Fibroblast of lung (primary cell): Measurements from ENCODE around the gene SMOC2. TPM values are rescaled to one million over a fixed set of nuclear protein-coding genes. Genes with fewer than 3 reads are reported as not detected.

ENCODE experiments used
- DNase-seq, 2 donors: peaks; one replicate each; pipeline versions ENCODE4 v3.0.0 to v3.0.0-alpha.2; 2010; ENCODE audit warnings: low read depth in 2 of 2
- H2AFZ ChIP-seq: 2 replicates; pipeline ENCODE4 v1.5.1; 2012; ENCODE audit warnings: low read length, control low read depth, inconsistent platforms
- H3K27ac ChIP-seq: 2 replicates; pipeline ENCODE4 v1.5.1; 2011; ENCODE audit warnings: low read length, control low read depth; ENCODE audit not compliant: insufficient read depth
- H3K27me3 ChIP-seq: 2 replicates; pipeline ENCODE4 v1.5.1; 2011; ENCODE audit warnings: mild to moderate bottlenecking, low read length; ENCODE audit not compliant: control insufficient read depth, insufficient read depth
- H3K36me3 ChIP-seq: 2 replicates; pipeline ENCODE4 v1.5.1; 2011; ENCODE audit warnings: low read length; ENCODE audit not compliant: control insufficient read depth, insufficient read depth
- H3K4me1 ChIP-seq: 2 replicates; pipeline ENCODE4 v1.5.1; 2011; ENCODE audit warnings: low read length; ENCODE audit not compliant: control insufficient read depth, insufficient read depth; ENCODE audit errors: extremely low read depth
- H3K4me2 ChIP-seq: 2 replicates; pipeline ENCODE4 v1.5.1; 2011; ENCODE audit warnings: low read length, control low read depth; ENCODE audit not compliant: insufficient read depth; ENCODE audit errors: extremely low read depth
- H3K4me3 ChIP-seq, 4 experiments: fragments of 200-600 bp in 1 of 4; sonication (generic) in 1 of 4; replicated peaks in 1 of 4; 2 replicates each; pipeline ENCODE4 v1.5.1; 2011 to 2016; ENCODE audit warnings: low read length in 4 of 4, low read depth in 3 of 4, mild to moderate bottlenecking in 3 of 4, control low read depth in 2 of 4, inconsistent platforms in 1 of 4, mixed read lengths in 1 of 4; ENCODE audit not compliant: insufficient read depth in 1 of 4; ENCODE audit errors: control extremely low read depth in 1 of 4
- H3K79me2 ChIP-seq: 2 replicates; pipeline ENCODE4 v1.5.1; 2012; ENCODE audit warnings: mild to moderate bottlenecking, low read length, inconsistent platforms; ENCODE audit not compliant: control insufficient read depth, insufficient read depth
- H3K9ac ChIP-seq: 2 replicates; pipeline ENCODE4 v1.5.1; 2011; ENCODE audit warnings: mild to moderate bottlenecking, low read length, control low read depth; ENCODE audit not compliant: insufficient read depth
- H3K9me3 ChIP-seq: 2 replicates; pipeline ENCODE4 v1.5.1; 2012; ENCODE audit warnings: low read depth, low read length; ENCODE audit not compliant: control insufficient read depth, insufficient read depth
- H4K20me1 ChIP-seq: 2 replicates; pipeline ENCODE4 v1.5.1; 2011; ENCODE audit warnings: low read length; ENCODE audit not compliant: control insufficient read depth, insufficient read depth; ENCODE audit errors: extremely low read depth
- CTCF ChIP-seq, 2 donors: IDR thresholded peaks in 1 of 2; conservative IDR thresholded peaks in 1 of 2; 1 replicate in 1 of 2; 2 replicates in 1 of 2; pipeline ENCODE4 v1.5.1; 2011 to 2012; ENCODE audit warnings: low read length in 2 of 2, control low read depth in 1 of 2, inconsistent platforms in 1 of 2, low read depth in 1 of 2, mild to moderate bottlenecking in 1 of 2
- EZH2 ChIP-seq: IDR thresholded peaks from 2 replicates; pipeline ENCODE4 v1.5.1; 2012; ENCODE audit warnings: low read length, control low read depth, mild to moderate bottlenecking; ENCODE audit errors: missing control alignments
- polyA plus RNA-seq, 2 donors: library from polyadenylated mRNA; depleted of rRNA in 1 of 2; stranded (reverse) in 1 of 2; unstranded in 1 of 2; fragments of >200 nt; gene quantifications; 2 replicates each; pipeline ENCODE4 v1.2.1, GENCODE V29; 2011 to 2012; ENCODE audit warnings: missing spikeins in 1 of 2
- total RNA-seq: library from RNA; depleted of rRNA; stranded (reverse); fragments of >200 nt; gene quantifications from 2 replicates; pipeline ENCODE4 v1.2.1, GENCODE V29; 2014

The SMOC2 gene
- total and polyA plus RNA-seq, 2 donors (not counting 1 experiment from before 2014, with no cell fraction given), result not detected

GRCh38 chr6:168632694-168633093 is 191.7 kb downstream of the SMOC2 start:
- Histone ChIP-seq H3K27me3 (no peaks in the 10 kb centered on the region), H3K79me2 (no peaks in the 10 kb centered on the region), H3K27ac (no peak overlapping the region), H3K4me2 (no peak overlapping the region), H3K9me3 (no peaks in the 10 kb centered on the region), H4K20me1 (no peaks in the 10 kb centered on the region), H2AFZ (no peak overlapping the region), H3K4me1 (no peaks in the 10 kb centered on the region), H3K4me3 (no peak overlapping the region), H3K9ac (no peak overlapping the region), H3K36me3 (no peaks in the 10 kb centered on the region)
- DNase-seq, result no peak
- TF ChIP-seq CTCF (conservative IDR thresholded peaks at IDR 0.05 in 1 of 2, IDR thresholded peaks at IDR 0.05 in 1 of 2; ENCODE audit: low read depth in 1 of 2, low read length in 2 of 2), result no peak
- no peak for TF ChIP-seq EZH2

DNA sequence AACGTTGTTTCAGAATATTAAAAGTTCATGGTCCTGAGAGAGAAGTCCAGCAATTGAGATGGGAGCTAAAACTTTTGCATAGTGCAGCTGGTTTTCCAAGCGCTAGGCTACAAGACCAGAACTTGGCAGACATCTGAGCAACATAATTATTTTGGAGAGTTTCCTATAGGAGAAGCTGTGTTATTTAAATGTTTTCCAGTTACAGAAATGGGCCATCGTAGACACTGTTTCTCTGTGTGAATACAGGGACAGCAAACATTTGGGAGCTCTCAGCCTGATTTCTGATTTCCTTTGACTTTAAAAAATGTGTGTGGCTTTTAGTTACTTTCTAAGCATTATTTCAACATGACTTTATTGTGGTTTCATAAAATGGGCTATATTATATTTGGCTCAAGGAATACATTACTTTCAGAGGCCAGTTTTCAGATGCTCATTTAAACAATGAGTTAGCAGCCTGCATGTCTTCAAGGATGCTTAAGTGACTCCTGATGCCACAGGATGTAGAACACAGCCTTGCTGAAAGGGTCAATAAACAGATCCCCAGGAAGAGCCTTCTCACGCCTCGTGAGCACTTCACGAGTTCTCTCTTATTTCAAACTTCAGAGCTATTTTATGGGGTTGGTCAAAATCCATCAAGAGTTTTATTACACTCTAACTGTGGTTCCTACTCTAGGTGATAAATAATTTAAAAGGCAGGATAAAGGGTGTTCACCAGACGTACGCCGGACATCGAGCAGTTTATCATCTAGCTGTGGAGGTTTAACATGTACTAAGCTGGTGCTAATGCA is 193.8 kb downstream of the SMOC2 start:
- Histone ChIP-seq H3K4me3 (no peak overlapping the region), H3K9me3 (no peaks in the 10 kb centered on the region), H3K79me2 (no peaks in the 10 kb centered on the region), H3K27me3 (no peaks in the 10 kb centered on the region), H3K27ac (no peak overlapping the region), H4K20me1 (no peaks in the 10 kb centered on the region), H3K4me1 (no peaks in the 10 kb centered on the region), H3K9ac (no peak overlapping the region), H3K4me2 (no peak overlapping the region), H2AFZ (no peak overlapping the region), H3K36me3 (no peaks in the 10 kb centered on the region)
- no peak for DNase-seq
- TF ChIP-seq EZH2 (no peak), CTCF (conservative IDR thresholded peaks at IDR 0.05 in 1 of 2, IDR thresholded peaks at IDR 0.05 in 1 of 2; ENCODE audit: low read depth in 1 of 2, low read length in 2 of 2) (no peak)

GRCh38 chr6:168636147-168637004 is 195.4 kb downstream of the SMOC2 start:
- H3K9ac ChIP-seq, result no peak overlapping the region
- no peak overlapping the region for H3K4me2 ChIP-seq
- H4K20me1 ChIP-seq, result no peaks in the 10 kb centered on the region
- H3K27ac ChIP-seq, result no peak overlapping the region
- no peaks in the 10 kb centered on the region for H3K27me3 ChIP-seq
- H3K4me3 ChIP-seq, result no peak overlapping the region
- DNase-seq, result no peak
- no peaks in the 10 kb centered on the region for H3K4me1 ChIP-seq
- no peaks in the 10 kb centered on the region for H3K79me2 ChIP-seq
- H3K36me3 ChIP-seq, result no peaks in the 10 kb centered on the region
- TF ChIP-seq CTCF (conservative IDR thresholded peaks at IDR 0.05 in 1 of 2, IDR thresholded peaks at IDR 0.05 in 1 of 2; ENCODE audit: low read depth in 1 of 2, low read length in 2 of 2) (no peak), EZH2 (no peak)
- no peak overlapping the region for H2AFZ ChIP-seq
- H3K9me3 ChIP-seq, result no peaks in the 10 kb centered on the region
